Retinal pigment epithelial cell (primary cell): ENCODE data around the gene TRRAP.

Experiments used
- DNase-seq: peaks from one replicate; pipeline ENCODE4 v3.0.0-alpha.2; 2010; ENCODE audit warnings: low read depth
- H3K4me3 ChIP-seq: 2 replicates; pipeline ENCODE4 v1.5.1; 2011; ENCODE audit warnings: mild to moderate bottlenecking, low read length, control low read depth, moderate library complexity
- TF ChIP-seq, protein P1 (sequence below): conservative IDR thresholded peaks from 2 replicates; pipeline ENCODE4 v1.5.1; 2011; ENCODE audit warnings: low read depth, low read length, control low read depth, inconsistent platforms

The TRRAP gene

DNA sequence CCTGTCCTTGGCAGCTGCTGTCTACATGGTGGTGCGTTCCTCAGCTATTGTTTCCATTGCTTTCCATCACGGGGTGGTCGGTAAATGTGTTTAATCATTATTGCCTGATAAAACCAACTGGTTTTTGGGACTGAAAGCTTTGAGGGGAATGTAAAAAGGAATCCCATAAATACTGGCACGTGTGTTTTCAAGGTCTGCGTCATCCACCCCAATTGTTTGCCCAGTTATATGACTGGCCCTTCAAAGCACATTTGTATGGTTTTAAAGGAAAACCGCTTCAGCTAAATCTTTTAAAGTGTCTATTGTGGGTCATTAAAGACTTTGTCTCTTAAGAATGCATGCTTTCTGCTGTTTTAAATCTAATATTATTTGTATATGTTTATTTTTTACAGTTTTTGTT, 65.0 kb downstream of the TRRAP start:
- TF ChIP-seq, protein P1, sequence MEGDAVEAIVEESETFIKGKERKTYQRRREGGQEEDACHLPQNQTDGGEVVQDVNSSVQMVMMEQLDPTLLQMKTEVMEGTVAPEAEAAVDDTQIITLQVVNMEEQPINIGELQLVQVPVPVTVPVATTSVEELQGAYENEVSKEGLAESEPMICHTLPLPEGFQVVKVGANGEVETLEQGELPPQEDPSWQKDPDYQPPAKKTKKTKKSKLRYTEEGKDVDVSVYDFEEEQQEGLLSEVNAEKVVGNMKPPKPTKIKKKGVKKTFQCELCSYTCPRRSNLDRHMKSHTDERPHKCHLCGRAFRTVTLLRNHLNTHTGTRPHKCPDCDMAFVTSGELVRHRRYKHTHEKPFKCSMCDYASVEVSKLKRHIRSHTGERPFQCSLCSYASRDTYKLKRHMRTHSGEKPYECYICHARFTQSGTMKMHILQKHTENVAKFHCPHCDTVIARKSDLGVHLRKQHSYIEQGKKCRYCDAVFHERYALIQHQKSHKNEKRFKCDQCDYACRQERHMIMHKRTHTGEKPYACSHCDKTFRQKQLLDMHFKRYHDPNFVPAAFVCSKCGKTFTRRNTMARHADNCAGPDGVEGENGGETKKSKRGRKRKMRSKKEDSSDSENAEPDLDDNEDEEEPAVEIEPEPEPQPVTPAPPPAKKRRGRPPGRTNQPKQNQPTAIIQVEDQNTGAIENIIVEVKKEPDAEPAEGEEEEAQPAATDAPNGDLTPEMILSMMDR: no peak

DNA sequence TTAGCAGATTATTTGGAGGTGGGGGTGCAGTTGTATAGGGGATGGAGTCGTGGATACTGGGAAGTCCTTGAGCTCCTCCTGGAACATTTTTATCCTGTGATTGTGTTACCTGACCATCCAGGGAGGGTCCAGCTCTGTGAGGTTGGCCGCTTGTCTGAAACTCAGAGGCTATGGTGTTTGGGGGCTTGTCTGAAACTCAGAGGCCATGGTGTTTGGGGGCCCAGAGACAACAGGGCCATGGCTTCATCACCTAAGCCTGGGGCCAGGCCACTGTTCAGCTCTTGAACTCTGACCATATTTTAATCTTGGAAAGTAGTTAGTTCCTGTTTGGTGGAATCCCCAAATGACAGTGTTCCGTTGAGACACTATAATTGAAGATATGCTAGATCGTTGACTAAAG, 66.1 kb downstream of the TRRAP start:
- no peak for DNase-seq
- TF ChIP-seq, protein P1: no peak

More for the DNA sequence above, 65.0 kb downstream of the TRRAP start:
- DNase-seq: no peak
- H3K4me3 ChIP-seq: no peak overlapping the region

DNA sequence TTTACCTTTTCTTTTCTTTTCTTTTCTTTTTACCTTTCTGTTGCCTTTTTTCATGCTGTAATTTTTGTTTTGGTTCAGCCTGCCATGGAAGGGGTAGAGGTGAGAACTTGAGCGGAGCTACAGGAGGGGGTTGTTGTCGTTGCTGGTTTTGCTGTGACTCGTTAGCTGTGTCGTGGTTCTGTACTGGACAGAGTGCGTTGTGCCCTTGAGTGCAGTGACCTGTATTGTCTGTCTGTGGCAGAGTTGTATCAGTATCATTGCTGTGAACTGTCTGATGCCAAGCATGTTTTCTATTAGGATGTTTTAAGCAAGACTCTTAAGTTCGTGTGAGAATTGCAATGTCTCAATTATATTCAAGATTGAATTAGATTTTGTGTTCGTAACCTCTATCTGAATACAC, 67.5 kb downstream of the TRRAP start:
- TF ChIP-seq, protein P1: no peak
- DNase-seq: no peak
- no peak overlapping the region for H3K4me3 ChIP-seq

More for the DNA sequence above, 66.1 kb downstream of the TRRAP start:
- no peak overlapping the region for H3K4me3 ChIP-seq

DNA sequence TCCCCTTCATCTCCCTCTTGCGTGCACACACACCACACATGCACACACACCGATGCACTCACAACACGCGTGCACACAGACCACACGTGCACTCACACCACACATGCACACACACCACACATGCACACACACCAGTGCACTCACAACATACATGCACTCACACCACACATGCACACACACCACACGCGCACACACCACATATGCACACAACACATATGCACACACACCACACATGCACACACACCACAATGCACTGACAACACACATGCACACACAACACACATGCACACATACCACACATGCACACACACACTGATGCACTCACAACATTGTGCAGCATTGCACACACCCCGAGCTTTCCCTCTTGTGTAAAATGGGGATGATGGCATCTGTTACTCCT, 68.1 kb downstream of the TRRAP start:
- no peak overlapping the region for H3K4me3 ChIP-seq
- no peak for DNase-seq
- TF ChIP-seq, protein P1: no peak

DNA sequence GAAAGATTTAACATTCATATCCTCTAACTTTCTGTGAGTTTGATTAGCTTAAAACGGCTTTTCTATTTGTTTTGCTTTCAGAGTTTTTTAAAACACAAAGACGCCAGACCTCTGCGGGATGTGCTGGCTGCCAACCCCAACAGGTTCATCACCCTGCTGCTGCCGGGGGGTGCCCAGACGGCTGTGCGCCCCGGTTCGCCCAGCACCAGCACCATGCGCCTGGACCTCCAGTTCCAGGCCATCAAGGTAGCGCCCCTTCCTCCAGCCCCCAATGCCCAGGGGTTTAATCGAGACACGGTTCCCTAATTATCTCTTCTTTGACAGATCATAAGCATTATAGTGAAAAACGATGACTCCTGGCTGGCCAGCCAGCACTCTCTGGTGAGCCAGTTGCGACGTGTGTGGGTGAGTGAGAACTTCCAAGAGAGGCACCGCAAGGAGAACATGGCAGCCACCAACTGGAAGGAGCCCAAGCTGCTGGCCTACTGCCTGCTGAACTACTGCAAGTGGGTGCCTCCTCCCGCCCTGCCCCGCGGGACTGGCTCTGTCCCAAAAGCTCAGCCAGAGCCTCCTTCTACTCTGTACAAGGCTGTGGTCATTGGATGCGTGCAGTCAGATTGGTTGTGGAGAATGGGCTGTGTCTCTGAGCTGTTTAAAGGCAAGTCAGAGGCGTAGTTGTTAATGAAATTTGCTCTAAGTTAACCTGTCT, 71.2 kb downstream of the TRRAP start:
- TF ChIP-seq, protein P1: no peak
- H3K4me3 ChIP-seq: no peak overlapping the region
- DNase-seq: no peak

DNA sequence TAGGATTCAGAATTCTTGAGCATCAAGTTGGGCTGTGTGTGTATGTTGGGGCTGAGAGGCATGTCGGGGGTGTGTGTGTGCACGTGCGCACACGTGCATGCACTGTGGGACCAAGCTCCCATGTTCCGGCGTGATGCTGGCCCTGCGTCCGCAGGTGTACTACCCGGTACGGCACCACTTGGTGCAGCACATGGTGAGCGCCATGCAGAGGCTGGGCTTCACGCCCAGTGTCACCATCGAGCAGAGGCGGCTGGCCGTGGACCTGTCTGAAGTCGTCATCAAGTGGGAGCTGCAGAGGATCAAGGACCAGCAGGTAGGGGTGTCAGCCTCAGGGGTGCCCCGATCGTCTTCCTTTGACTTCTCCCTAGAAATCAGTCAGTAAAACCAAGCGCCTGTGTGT, 77.7 kb downstream of the TRRAP start:
- TF ChIP-seq, protein P1: no peak
- H3K4me3 ChIP-seq: no peak overlapping the region
- no peak for DNase-seq

DNA sequence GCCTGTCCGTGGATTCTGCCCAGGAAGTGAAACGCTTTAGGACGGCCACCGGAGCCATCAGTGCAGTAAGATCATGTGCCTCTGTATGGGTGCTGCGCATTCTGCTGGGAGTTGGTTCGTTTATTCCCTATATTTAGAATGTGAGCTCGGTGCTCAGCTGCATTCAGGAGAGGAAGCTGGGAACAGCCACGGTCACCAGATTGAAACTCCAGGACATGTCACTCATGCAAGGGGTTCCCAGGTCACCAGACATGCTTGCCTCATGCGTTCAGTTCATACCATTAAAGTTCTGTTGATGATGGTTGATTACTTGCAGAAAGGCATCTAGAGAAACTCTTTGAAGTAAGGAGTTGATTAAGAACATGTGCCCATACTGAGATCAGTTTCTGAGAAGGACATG, 78.1 kb downstream of the TRRAP start:
- TF ChIP-seq, protein P1: no peak
- H3K4me3 ChIP-seq: no peak overlapping the region
- DNase-seq: no peak
